HG03060 (cell line): Measurements from ENCODE around the gene SLC4A7.
"Not testable (repeated sequence)": the region's sequence is repeated elsewhere in the genome, so short reads cannot be mapped to it uniquely, and the experiment has no call there.

Source experiments
- ATAC-seq: cut with Tn5 transposase; IDR thresholded peaks from one replicate; pipeline ENCODE4 v1.9.1; 2021; ENCODE audit warnings: low read depth, moderate number of reproducible peaks; ENCODE audit not compliant: unreplicated experiment

SLC4A7 gene

GRCh38 chr3:27488821-27489220, 4.6 kb upstream of the SLC4A7 start:
- ATAC-seq, result no peak

GRCh38 chr3:27487383-27487782, 3.2 kb upstream of the SLC4A7 start:
- no peak for ATAC-seq

GRCh38 chr3:27486336-27486735, 2.2 kb upstream of the SLC4A7 start:
- ATAC-seq, result no peak

- no peak for ATAC-seq
Observed at GRCh38 chr3:27485866-27486265, 1.7 kb upstream of the SLC4A7 start.

- ATAC-seq, result no peak
Observed at GRCh38 chr3:27483117-27484014, 818 bp downstream of the SLC4A7 start.

GRCh38 chr3:27479806-27480543, 4.2 kb downstream of the SLC4A7 start:
- ATAC-seq, result no peak

GRCh38 chr3:27471923-27472550, 12.1 kb downstream of the SLC4A7 start:
- no peak for ATAC-seq

- ATAC-seq, result no peak
Observed at GRCh38 chr3:27468283-27468886, 15.8 kb downstream of the SLC4A7 start.

- ATAC-seq, result peak; percentile 93
Observed at GRCh38 chr3:27467545-27467944, 16.6 kb downstream of the SLC4A7 start.

GRCh38 chr3:27464646-27465045, 19.5 kb downstream of the SLC4A7 start:
- ATAC-seq, result no peak

GRCh38 chr3:27462228-27462627, 22.0 kb downstream of the SLC4A7 start:
- ATAC-seq, result no peak

- ATAC-seq, result no peak
Observed at GRCh38 chr3:27458929-27459328, 25.3 kb downstream of the SLC4A7 start.

- no peak for ATAC-seq
Observed at GRCh38 chr3:27456554-27456953, 27.6 kb downstream of the SLC4A7 start.

GRCh38 chr3:27454914-27455313, 29.3 kb downstream of the SLC4A7 start:
- ATAC-seq, result peak; percentile 60

GRCh38 chr3:27454461-27454860, 29.7 kb downstream of the SLC4A7 start:
- no peak for ATAC-seq

- ATAC-seq, result no peak
Observed at GRCh38 chr3:27452368-27453090, 31.7 kb downstream of the SLC4A7 start.

GRCh38 chr3:27451842-27452241, 32.3 kb downstream of the SLC4A7 start:
- no peak for ATAC-seq

GRCh38 chr3:27451251-27451650, 32.9 kb downstream of the SLC4A7 start:
- no peak for ATAC-seq

GRCh38 chr3:27449530-27450150, 34.5 kb downstream of the SLC4A7 start:
- ATAC-seq, result no peak

GRCh38 chr3:27442995-27443394, 41.2 kb downstream of the SLC4A7 start:
- ATAC-seq, result not testable (repeated sequence)
